IMR-90 (cell line): ENCODE measurements around the gene BMAL2. TPM values are rescaled to one million over a fixed set of nuclear protein-coding genes. Genes with fewer than 3 reads are reported as not detected.

ENCODE experiments used
- ATAC-seq: fragments of 200-7000 bp; cut with Tn5 transposase; 2 replicates; pipeline ENCODE4 v1.9.1; 2020; ENCODE audit warnings: low read depth, mild to moderate bottlenecking, moderate library complexity
- BruUV-seq: library from RNA; stranded (reverse); fragments of 400-500 nt; replicated peaks from 2 replicates; lab custom pipeline; 2021; lab: Mats Ljungman, UMichigan
- CTCF ChIA-PET: fragments of 300-600 bp; formaldehyde crosslinking; extraction: SDS; loops from one replicate; lab custom pipeline; 2021; ENCODE audit warnings: antibody characterized with exemption; lab: Yijun Ruan, JAX
- POLR2A ChIA-PET: fragments of 300-600 bp; sonication (Branson Sonifier 250); formaldehyde crosslinking; loops from one replicate; lab custom pipeline; 2022; ENCODE audit warnings: antibody characterized with exemption; ENCODE audit not compliant: unreplicated experiment; lab: Charles Lee
- DNase-seq: peaks from one replicate; pipeline ENCODE4 v3.0.0; 2013
- H2AFZ ChIP-seq: replicated peaks from 2 replicates; pipeline ENCODE3; 2013; ENCODE audit warnings: low read length, mild to moderate bottlenecking; ENCODE audit not compliant: poor library complexity
- H2AK5ac ChIP-seq: 2 replicates; pipeline ENCODE4 v1.6.1; 2013; ENCODE audit warnings: low read depth, low read length, inconsistent platforms
- H2AK9ac ChIP-seq: replicated peaks from 2 replicates; pipeline ENCODE3; 2013; ENCODE audit warnings: mild to moderate bottlenecking, low read depth, low read length, moderate library complexity; ENCODE audit not compliant: poor library complexity
- H2BK120ac ChIP-seq: 2 replicates; pipeline ENCODE4 v1.6.1; 2013; ENCODE audit warnings: low read depth, low read length, inconsistent platforms
- H2BK15ac ChIP-seq: 3 replicates; pipeline ENCODE4 v1.6.1; 2013; ENCODE audit warnings: low read depth, low read length, inconsistent platforms
- H2BK20ac ChIP-seq: 2 replicates; pipeline ENCODE4 v1.6.1; 2013; ENCODE audit warnings: low read depth, mild to moderate bottlenecking, inconsistent platforms, low read length, moderate library complexity
- H2BK5ac ChIP-seq: 2 replicates; pipeline ENCODE4 v1.6.1; 2013; ENCODE audit warnings: mild to moderate bottlenecking, low read depth, low read length, inconsistent platforms; ENCODE audit not compliant: poor library complexity, severe bottlenecking
- H3K14ac ChIP-seq: replicated peaks from 2 replicates; pipeline ENCODE4 v1.6.1; 2013; ENCODE audit warnings: low read depth, low read length, inconsistent platforms
- H3K18ac ChIP-seq: 2 replicates; pipeline ENCODE4 v1.6.1; 2013; ENCODE audit warnings: low read depth, low read length, control low read depth
- H3K23ac ChIP-seq: 2 replicates; pipeline ENCODE4 v1.6.1; 2013; ENCODE audit warnings: low read depth, low read length, inconsistent platforms
- H3K27ac ChIP-seq: 2 replicates; pipeline ENCODE4 v1.5.1; 2013; ENCODE audit warnings: mild to moderate bottlenecking, control low read depth, low read length; ENCODE audit not compliant: insufficient read depth
- H3K27me3 ChIP-seq: 2 replicates; pipeline ENCODE4 v1.6.1; 2013; ENCODE audit warnings: low read length; ENCODE audit not compliant: control insufficient read depth, insufficient read depth
- H3K36me3 ChIP-seq: 2 replicates; pipeline ENCODE4 v1.6.1; 2013; ENCODE audit warnings: low read length, mixed read lengths; ENCODE audit not compliant: control insufficient read depth, insufficient read depth
- H3K4ac ChIP-seq: 2 replicates; pipeline ENCODE4 v1.6.1; 2013; ENCODE audit warnings: low read depth, low read length, inconsistent platforms
- H3K4me1 ChIP-seq: 2 replicates; pipeline ENCODE4 v1.6.1; 2013; ENCODE audit warnings: low read length, mixed read lengths; ENCODE audit not compliant: control insufficient read depth, insufficient read depth
- H3K4me2 ChIP-seq: 2 replicates; pipeline ENCODE4 v1.6.1; 2013; ENCODE audit warnings: low read depth, mild to moderate bottlenecking, control low read depth, low read length, moderate library complexity
- H3K4me3 ChIP-seq: 2 replicates; pipeline ENCODE4 v1.5.1; 2013; ENCODE audit warnings: low read depth, mild to moderate bottlenecking, control low read depth, low read length, moderate library complexity; ENCODE audit not compliant: insufficient read depth
- H3K56ac ChIP-seq: 2 replicates; pipeline ENCODE4 v1.6.1; 2013; ENCODE audit warnings: low read length, inconsistent platforms; ENCODE audit not compliant: insufficient read depth; ENCODE audit errors: extremely low read depth
- H3K79me1 ChIP-seq, 2 experiments: 2 replicates each; pipeline ENCODE4 v1.6.1; 2013; ENCODE audit warnings: low read length in 2 of 2, inconsistent platforms in 1 of 2, low read depth in 1 of 2
- H3K9ac ChIP-seq: 2 replicates; pipeline ENCODE4 v1.6.1; 2013; ENCODE audit warnings: low read depth, low read length, control low read depth
- H3K9me1 ChIP-seq: 2 replicates; pipeline ENCODE4 v1.6.1; 2013; ENCODE audit warnings: low read length, inconsistent platforms; ENCODE audit not compliant: insufficient read depth
- H3K9me3 ChIP-seq: 2 replicates; pipeline ENCODE4 v1.6.1; 2013; ENCODE audit warnings: low read length; ENCODE audit not compliant: control insufficient read depth, insufficient read depth
- H4K20me1 ChIP-seq: 2 replicates; pipeline ENCODE4 v1.6.1; 2013; ENCODE audit warnings: low read length, inconsistent platforms; ENCODE audit not compliant: insufficient read depth
- H4K5ac ChIP-seq: 2 replicates; pipeline ENCODE4 v1.6.1; 2013; ENCODE audit warnings: mild to moderate bottlenecking, low read depth, low read length, control low read depth
- H4K8ac ChIP-seq, 2 experiments: 2 replicates each; pipeline ENCODE4 v1.6.1; 2013; ENCODE audit warnings: low read depth in 2 of 2, low read length in 2 of 2, control low read depth in 1 of 2, inconsistent platforms in 1 of 2
- H4K91ac ChIP-seq: 2 replicates; pipeline ENCODE4 v1.6.1; 2013; ENCODE audit warnings: low read depth, low read length, inconsistent platforms; ENCODE audit not compliant: insufficient read depth
- CHD1 ChIP-seq: IDR thresholded peaks from 2 replicates; pipeline ENCODE4 v1.6.1; 2012; ENCODE audit warnings: low read depth, low read length, improper control_type of control experiment
- FOS ChIP-seq: fragments of 150-350 bp; IDR thresholded peaks from 2 replicates; pipeline ENCODE4 v1.6.1; 2016; ENCODE audit warnings: low read depth, low read length
- RAD21 ChIP-seq: IDR thresholded peaks from 2 replicates; pipeline ENCODE4 v1.6.1; 2012; ENCODE audit warnings: low read length, improper control_type of control experiment
- SMC3 ChIP-seq: fragments of 150-350 bp; IDR thresholded peaks from 2 replicates; pipeline ENCODE4 v1.6.1; 2016; ENCODE audit warnings: low read depth, mild to moderate bottlenecking, antibody characterized with exemption, low read length, moderate library complexity
- WGBS, 2 experiments: methylation state at CpG; one replicate each; pipeline versions ENCODE4 v1.1.5 to v1.1.7; 2013; ENCODE audit warnings: missing lambda C conversion rate in 2 of 2; ENCODE audit not compliant: insufficient read length in 1 of 2; ENCODE audit errors: extremely low coverage in 2 of 2; 5-methylcytosine and 5-hydroxymethylcytosine counted together
- dilution Hi-C: fragments of 300-500 bp; cut with HindIII; formaldehyde crosslinking; loops from one replicate; pipeline ENCODE4 v1.14.3; 2018; ENCODE audit warnings: low sequenced_read_pairs; ENCODE audit not compliant: unreplicated experiment
- in situ Hi-C: fragments of 300-500 bp; cut with MboI; formaldehyde crosslinking; loops from 3 replicates; pipeline ENCODE4 v1.14.3; 2019; ENCODE audit warnings: low sequenced_read_pairs, inconsistent platforms, mixed read lengths
- intact Hi-C: fragments of 100-400 bp; cut with micrococcal nuclease; formaldehyde crosslinking; loops from 2 replicates; pipeline ENCODE4 v1.10.0; 2022
- polyA plus RNA-seq, 3 experiments: library from polyadenylated mRNA; depleted of rRNA; stranded (reverse); fragments of >200 nt; gene quantifications; 2 replicates each; pipeline ENCODE4 v1.2.3, GENCODE V29; 2012; ENCODE audit warnings: low replicate concordance in 1 of 3
- total RNA-seq: library from RNA; depleted of rRNA; stranded (reverse); fragments of >200 nt; gene quantifications from 2 replicates; pipeline ENCODE4 v1.2.3, GENCODE V29; 2012
- TF ChIP-seq, protein P1 (sequence below): conservative IDR thresholded peaks from 2 replicates; pipeline ENCODE4 v1.5.1; 2012; ENCODE audit warnings: mild to moderate bottlenecking, low read depth, low read length, improper control_type of control experiment

The BMAL2 gene
- total and polyA plus RNA-seq, 2 of the 4 experiments (the other 2 are of a cell fraction): 11.0 to 57.0 TPM

DNA sequence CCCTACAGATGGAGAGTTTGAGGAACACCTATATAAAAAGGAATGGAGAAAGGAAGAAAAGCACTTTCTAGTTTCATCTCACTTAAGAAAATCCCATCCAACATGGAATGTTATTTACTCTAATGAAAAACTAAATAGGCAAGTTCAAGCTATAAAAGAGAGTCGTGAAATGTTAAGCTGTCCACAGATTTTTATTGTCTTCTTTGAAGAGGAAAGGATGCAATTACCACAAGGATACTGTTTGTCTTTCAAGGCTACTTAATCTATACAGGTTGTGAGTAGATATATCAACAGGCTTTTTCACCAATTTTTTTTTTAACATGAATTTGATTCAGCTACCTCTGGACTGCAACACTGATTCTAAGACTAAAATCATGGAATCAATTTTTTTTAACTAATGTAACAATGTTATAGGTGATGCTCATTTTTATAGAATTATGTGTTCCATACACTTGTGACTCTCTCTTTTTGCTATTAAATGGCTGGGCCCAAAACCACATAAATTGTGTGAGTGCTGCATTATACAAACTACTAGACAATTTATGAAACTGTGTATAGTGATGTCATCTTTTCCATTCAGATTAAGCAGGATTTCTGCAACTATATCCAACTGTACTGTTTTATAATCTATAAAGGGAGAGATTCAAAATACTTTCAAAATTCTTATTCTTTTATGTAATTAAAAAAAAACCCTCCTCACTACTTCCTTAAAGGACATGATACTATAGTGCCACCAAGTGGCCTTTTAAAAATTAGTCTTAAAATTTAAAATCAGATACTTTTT lies 26.8 kb upstream of the BMAL2 start:
- H3K4me1 ChIP-seq: peaks cover 4% of the 10 kb centered on the region
- no peak overlapping the region for H4K8ac ChIP-seq
- H3K79me1 ChIP-seq: peaks cover 0 to 3% of the 10 kb centered on the region in 2 experiments; a peak in 1 of 4 replicates
- H2AK9ac ChIP-seq: no peak overlapping the region
- ATAC-seq (peak; percentile 35; the same call in 1 of the 2 replicates), DNase-seq (peak; percentile 65)
- H2AK5ac ChIP-seq: no peak overlapping the region
- intact Hi-C loops: loop anchor here (1.0 to 10.0 kb wide), 4 partner anchors 61 to 391 kb away; partner anchors contain the start of gene STK38L
- H3K14ac ChIP-seq: no peak overlapping the region
- H3K4me2 ChIP-seq: no peak overlapping the region
- H3K36me3 ChIP-seq: peaks cover 10% of the 10 kb centered on the region
- no peak overlapping the region for H3K27ac ChIP-seq
- H3K23ac ChIP-seq: no peak overlapping the region
- H4K5ac ChIP-seq: no peak overlapping the region
- no peak overlapping the region for H3K4me3 ChIP-seq
- H2BK5ac ChIP-seq: no peak overlapping the region
- no peak overlapping the region for H2BK20ac ChIP-seq
- no peak overlapping the region for H3K56ac ChIP-seq
- ChIA-PET CTCF (interaction anchor here (0.7 to 1.5 kb wide), 12 partner anchors 8 to 349 kb away, joined by 3 to 6 read pairs (median 4); partner anchors contain the start of gene STK38L), POLR2A (no interaction called here)
- H2BK15ac ChIP-seq: no peak overlapping the region
- no peak overlapping the region for H3K9ac ChIP-seq
- H4K20me1 ChIP-seq: peaks cover 3% of the 10 kb centered on the region; the same call in 1 of the 2 replicates
- H3K9me3 ChIP-seq: no peaks in the 10 kb centered on the region
- no peak overlapping the region for H2BK120ac ChIP-seq
- H3K18ac ChIP-seq: no peak overlapping the region
- no peak overlapping the region for H4K91ac ChIP-seq
- peaks cover 4% of the 10 kb centered on the region for H3K9me1 ChIP-seq
- H2AFZ ChIP-seq: no peak overlapping the region
- no peaks in the 10 kb centered on the region for H3K27me3 ChIP-seq
- BruUV-seq: no TSS peak
- H3K4ac ChIP-seq: no peak overlapping the region
- WGBS, 2 experiments: no CpG with 5 or more reads among the region's 1 CpG
- peak; percentile 71 for TF ChIP-seq RAD21
- peak; percentile 68 for TF ChIP-seq SMC3
- no peak for TF ChIP-seq CHD1
- TF ChIP-seq, protein P1, sequence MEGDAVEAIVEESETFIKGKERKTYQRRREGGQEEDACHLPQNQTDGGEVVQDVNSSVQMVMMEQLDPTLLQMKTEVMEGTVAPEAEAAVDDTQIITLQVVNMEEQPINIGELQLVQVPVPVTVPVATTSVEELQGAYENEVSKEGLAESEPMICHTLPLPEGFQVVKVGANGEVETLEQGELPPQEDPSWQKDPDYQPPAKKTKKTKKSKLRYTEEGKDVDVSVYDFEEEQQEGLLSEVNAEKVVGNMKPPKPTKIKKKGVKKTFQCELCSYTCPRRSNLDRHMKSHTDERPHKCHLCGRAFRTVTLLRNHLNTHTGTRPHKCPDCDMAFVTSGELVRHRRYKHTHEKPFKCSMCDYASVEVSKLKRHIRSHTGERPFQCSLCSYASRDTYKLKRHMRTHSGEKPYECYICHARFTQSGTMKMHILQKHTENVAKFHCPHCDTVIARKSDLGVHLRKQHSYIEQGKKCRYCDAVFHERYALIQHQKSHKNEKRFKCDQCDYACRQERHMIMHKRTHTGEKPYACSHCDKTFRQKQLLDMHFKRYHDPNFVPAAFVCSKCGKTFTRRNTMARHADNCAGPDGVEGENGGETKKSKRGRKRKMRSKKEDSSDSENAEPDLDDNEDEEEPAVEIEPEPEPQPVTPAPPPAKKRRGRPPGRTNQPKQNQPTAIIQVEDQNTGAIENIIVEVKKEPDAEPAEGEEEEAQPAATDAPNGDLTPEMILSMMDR: peak; percentile 64
- no peak for TF ChIP-seq FOS
- in situ Hi-C loops: no loop called here
- dilution Hi-C loops: no loop called here
